AG09319 (cell line): ENCODE data around the gene ABHD2.

Source experiments
- DNase-seq: peaks from one replicate; pipeline ENCODE4 v3.0.0-alpha.2; 2010; ENCODE audit warnings: low read depth; ENCODE audit errors: extremely low read depth
- TF ChIP-seq, protein P1 (sequence below): IDR thresholded peaks from 2 replicates; pipeline ENCODE4 v1.5.1; 2011; ENCODE audit warnings: low read depth, mild to moderate bottlenecking, inconsistent platforms, low read length, moderate library complexity

ABHD2 gene

DNA sequence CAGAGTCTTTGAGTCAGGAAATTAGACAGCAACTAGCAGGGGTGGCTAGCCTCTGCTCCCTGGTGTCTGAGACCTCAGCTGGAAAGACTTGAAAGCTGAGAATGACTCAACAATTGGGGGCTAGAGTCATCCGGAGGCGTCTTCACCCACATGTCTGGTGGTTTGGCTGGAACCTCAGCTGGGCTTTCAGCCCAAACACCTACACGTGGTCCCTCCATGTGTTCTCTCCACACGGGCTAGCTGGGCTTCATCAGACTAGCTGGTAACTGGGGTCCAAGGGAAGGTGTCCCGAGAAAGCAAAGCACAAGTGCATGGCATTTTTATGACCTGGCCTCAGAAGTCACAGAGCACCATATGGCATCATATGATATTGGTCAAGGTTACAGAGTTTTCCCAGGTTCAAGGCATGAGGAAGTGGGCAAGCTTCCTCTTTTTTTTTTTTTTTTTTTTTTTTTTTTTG is 19.9 kb upstream of the ABHD2 start:
- peak; percentile 49 for DNase-seq
- TF ChIP-seq, protein P1, sequence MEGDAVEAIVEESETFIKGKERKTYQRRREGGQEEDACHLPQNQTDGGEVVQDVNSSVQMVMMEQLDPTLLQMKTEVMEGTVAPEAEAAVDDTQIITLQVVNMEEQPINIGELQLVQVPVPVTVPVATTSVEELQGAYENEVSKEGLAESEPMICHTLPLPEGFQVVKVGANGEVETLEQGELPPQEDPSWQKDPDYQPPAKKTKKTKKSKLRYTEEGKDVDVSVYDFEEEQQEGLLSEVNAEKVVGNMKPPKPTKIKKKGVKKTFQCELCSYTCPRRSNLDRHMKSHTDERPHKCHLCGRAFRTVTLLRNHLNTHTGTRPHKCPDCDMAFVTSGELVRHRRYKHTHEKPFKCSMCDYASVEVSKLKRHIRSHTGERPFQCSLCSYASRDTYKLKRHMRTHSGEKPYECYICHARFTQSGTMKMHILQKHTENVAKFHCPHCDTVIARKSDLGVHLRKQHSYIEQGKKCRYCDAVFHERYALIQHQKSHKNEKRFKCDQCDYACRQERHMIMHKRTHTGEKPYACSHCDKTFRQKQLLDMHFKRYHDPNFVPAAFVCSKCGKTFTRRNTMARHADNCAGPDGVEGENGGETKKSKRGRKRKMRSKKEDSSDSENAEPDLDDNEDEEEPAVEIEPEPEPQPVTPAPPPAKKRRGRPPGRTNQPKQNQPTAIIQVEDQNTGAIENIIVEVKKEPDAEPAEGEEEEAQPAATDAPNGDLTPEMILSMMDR, result no peak

DNA sequence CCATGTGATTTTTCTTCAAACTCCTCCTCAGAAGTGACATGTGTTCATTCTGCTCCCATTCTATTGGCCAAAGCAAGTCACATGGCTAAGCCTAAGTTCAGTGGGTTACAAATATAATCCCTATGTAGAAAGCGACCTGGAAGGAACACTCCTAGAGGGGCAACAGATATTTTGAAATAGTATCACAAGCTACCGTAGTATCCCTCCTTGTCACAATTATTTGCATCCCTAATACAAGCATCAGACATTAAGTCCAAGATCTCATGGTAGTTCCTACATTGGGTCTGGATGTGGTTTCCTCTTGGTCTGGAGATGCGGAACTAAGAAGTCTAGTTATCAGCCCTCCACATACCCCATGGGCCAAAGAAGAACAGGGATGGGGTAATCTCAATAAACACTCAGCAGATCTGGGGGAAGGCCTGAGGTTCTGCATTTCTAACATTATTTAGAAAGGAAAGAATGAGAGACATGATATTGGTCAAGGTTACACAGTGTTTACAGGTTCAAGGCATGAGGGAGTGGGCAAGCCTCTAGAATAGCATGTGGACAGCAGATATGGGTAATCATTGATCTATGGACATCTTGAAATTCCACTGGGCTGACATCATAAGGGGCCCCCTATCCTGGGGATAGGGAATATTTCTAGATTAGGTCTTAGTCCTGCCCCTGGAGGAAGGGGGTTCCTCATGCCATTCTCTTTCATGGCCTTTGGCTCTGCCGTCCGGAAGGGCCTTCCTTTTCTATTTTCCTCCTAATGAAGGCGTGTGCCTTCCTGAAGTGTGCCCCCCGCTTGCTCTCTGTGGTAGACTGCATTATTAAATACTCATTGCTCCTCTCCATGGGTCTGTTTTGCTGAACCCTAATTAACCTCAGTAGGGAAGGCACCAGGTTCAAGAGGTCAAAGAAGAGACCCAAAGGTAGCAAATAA is 17.8 kb upstream of the ABHD2 start:
- TF ChIP-seq, protein P1, result no peak

DNA sequence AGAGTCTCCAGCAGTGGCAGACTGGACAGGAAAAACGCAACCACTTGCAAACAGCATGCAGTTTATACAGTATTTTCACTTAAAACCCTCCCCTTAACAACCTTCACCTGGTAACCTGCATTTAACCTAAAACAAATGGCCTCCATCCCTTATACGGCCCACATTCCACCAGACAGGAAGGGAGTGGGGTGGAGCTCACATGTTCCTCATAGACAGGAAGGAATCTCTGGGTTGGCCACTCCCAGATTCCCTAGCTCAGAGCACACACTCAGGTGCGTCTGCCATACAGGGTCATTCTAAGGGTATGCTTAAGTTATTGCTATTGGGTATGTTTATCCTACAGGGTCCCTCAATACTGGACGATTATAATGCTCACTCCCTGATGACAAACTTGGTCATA is 16.8 kb upstream of the ABHD2 start:
- no peak for DNase-seq

More for the DNA sequence above, 17.8 kb upstream of the ABHD2 start:
- DNase-seq, result no peak

DNA sequence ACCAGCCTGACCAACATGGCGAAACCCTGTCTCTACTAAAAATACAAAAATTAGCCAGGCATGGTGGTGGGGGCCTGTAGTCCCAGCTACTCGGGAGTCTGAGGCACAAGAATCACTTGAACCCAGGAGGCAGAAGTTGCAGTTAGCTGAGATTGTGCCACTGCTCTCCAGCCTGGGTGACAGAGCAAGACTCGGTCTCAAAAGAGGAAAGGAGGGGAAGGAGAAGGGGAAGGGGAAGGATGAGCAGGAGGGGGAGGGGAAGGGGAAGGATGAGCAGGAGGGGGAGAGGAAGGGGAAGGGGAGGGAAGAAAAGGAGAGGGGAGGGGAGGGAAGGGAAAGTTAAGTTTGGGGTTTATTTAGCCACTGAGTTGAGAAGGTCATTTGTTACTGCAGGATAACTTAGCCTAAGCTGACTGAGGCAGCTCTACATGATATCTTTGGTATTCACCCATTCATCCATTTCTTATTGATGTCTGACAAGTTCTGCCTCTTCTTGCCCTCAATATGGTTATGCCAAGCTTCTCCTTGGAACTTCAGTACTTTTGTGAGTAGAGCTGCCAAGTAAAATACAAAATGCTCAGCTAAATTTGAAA is 15.9 kb upstream of the ABHD2 start:
- TF ChIP-seq, protein P1, result no peak
- DNase-seq, result no peak

More for the DNA sequence above, 16.8 kb upstream of the ABHD2 start:
- TF ChIP-seq, protein P1, result no peak

DNA sequence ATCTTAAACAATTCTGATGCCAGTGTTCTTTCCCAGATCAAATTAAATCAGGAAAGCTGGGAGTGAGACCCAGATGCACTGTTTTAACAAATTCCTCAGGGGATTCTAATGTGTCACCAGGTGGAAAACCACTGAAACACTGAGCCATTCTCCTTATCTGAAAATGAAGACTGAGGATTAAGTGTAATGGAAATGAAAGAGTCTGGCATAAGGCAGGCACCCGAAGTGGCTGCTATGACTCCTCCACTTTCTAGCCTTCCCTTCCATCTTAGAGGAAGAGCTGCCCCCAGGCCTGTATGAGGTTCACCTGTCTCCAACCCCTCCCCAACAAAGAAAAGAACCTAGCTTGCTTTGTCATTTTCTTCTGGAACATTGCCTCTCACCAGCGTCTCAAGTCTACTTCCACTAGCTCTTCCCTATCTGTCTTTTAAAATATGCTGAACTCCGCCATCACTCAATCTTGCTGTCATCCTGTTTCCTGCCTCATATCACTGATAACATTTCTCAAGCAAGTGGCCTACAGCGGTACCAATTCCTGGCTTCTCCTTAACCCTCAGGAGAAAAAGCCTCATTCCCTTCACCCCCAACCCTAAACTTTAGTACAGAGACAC is 13.7 kb upstream of the ABHD2 start:
- no peak for DNase-seq
- TF ChIP-seq, protein P1, result no peak

DNA sequence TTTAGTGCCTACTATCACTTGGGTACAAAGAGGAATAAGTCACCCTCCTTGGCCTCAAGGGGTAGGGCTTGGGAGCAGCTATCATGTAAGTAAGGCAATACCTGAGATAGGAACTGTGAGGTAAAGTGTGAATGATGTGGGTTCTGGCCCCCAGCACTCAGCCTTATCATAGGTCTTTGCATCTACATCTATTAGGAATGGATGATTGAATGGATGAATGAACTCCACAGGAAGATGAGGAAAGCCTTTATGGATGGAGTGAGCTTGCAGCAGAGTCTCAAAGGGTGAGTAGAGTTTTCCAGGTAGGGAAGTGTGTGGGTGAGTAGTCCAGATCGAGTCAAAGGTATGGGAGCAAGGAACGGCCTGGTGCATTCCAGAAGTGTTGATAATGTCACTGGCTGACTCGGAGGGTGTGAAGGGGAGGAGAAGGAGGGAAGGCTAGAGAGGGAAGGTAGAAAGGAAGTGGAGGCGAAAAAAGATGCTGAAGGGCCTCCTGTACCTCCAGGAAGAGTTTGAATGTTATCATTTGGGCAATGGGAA is 13.1 kb upstream of the ABHD2 start:
- no peak for DNase-seq
- TF ChIP-seq, protein P1, result no peak
